ENCODE results near the gene B9D1.

B9D1 gene

GRCh38 chr17:19365499-19365817 lies 2.9 kb upstream of the B9D1 start:
- H3K4me1 ChIP-seq (ENCODE audit: control insufficient read depth, insufficient read depth, low read length, unreplicated experiment) = peaks cover 19% of the 10 kb centered on the region
- no peaks in the 10 kb centered on the region for H3K79me2 ChIP-seq (ENCODE audit: control insufficient read depth, insufficient read depth, low read length, unreplicated experiment)
- no peak overlapping the region for H3K4me3 ChIP-seq (ENCODE audit: low read depth, low read length)
- no peaks in the 10 kb centered on the region for H3K27me3 ChIP-seq (ENCODE audit: insufficient read depth, low read length)
- H2AFZ ChIP-seq (ENCODE audit: low read length, unreplicated experiment) = no peak overlapping the region
- no peak overlapping the region for H3K27ac ChIP-seq (ENCODE audit: low read depth, low read length)
- no peaks in the 10 kb centered on the region for H3K36me3 ChIP-seq (ENCODE audit: insufficient read depth, low read length)

GRCh38 chr17:19364699-19365498 lies 2.4 kb upstream of the B9D1 start:
- no peak overlapping the region for H3K27ac ChIP-seq (ENCODE audit: low read depth, low read length)

GRCh38 chr17:19363460-19364035 lies 1.0 kb upstream of the B9D1 start:
- H3K4me3 ChIP-seq (ENCODE audit: low read depth, low read length) = no peak overlapping the region
- peaks cover 19% of the 10 kb centered on the region for H3K4me1 ChIP-seq (ENCODE audit: control insufficient read depth, insufficient read depth, low read length, unreplicated experiment)
- no peak overlapping the region for H3K27ac ChIP-seq (ENCODE audit: low read depth, low read length)
- H3K79me2 ChIP-seq (ENCODE audit: control insufficient read depth, insufficient read depth, low read length, unreplicated experiment) = no peaks in the 10 kb centered on the region
- H3K36me3 ChIP-seq (ENCODE audit: insufficient read depth, low read length) = no peaks in the 10 kb centered on the region
- H2AFZ ChIP-seq (ENCODE audit: low read length, unreplicated experiment) = no peak overlapping the region
- no peaks in the 10 kb centered on the region for H3K27me3 ChIP-seq (ENCODE audit: insufficient read depth, low read length)

More at GRCh38 chr17:19364699-19365498, 2.4 kb upstream of the B9D1 start:
- Histone ChIP-seq H3K4me1 (ENCODE audit: control insufficient read depth, insufficient read depth, low read length, unreplicated experiment) (peaks cover 19% of the 10 kb centered on the region), H3K27me3 (ENCODE audit: insufficient read depth, low read length) (no peaks in the 10 kb centered on the region), H3K36me3 (ENCODE audit: insufficient read depth, low read length) (no peaks in the 10 kb centered on the region), H2AFZ (ENCODE audit: low read length, unreplicated experiment) (no peak overlapping the region), H3K79me2 (ENCODE audit: control insufficient read depth, insufficient read depth, low read length, unreplicated experiment) (no peaks in the 10 kb centered on the region), H3K4me3 (ENCODE audit: low read depth, low read length) (no peak overlapping the region)

GRCh38 chr17:19363114-19363438 lies 553 bp upstream of the B9D1 start:
- no peaks in the 10 kb centered on the region for H3K27me3 ChIP-seq (ENCODE audit: insufficient read depth, low read length)
- H3K4me3 ChIP-seq (ENCODE audit: low read depth, low read length) = peak overlapping the region; percentile 85
- no peaks in the 10 kb centered on the region for H3K79me2 ChIP-seq (ENCODE audit: control insufficient read depth, insufficient read depth, low read length, unreplicated experiment)
- peaks cover 19% of the 10 kb centered on the region for H3K4me1 ChIP-seq (ENCODE audit: control insufficient read depth, insufficient read depth, low read length, unreplicated experiment)
- H2AFZ ChIP-seq (ENCODE audit: low read length, unreplicated experiment) = no peak overlapping the region
- no peak overlapping the region for H3K27ac ChIP-seq (ENCODE audit: low read depth, low read length)
- H3K36me3 ChIP-seq (ENCODE audit: insufficient read depth, low read length) = no peaks in the 10 kb centered on the region

GRCh38 chr17:19361944-19362276 lies 613 bp downstream of the B9D1 start:
- peak overlapping the region; percentile 85 for H3K4me3 ChIP-seq (ENCODE audit: low read depth, low read length)
- peak overlapping the region; percentile 91 for H2AFZ ChIP-seq (ENCODE audit: low read length, unreplicated experiment)
- no peaks in the 10 kb centered on the region for H3K27me3 ChIP-seq (ENCODE audit: insufficient read depth, low read length)
- H3K36me3 ChIP-seq (ENCODE audit: insufficient read depth, low read length) = peaks cover under 1% of the 10 kb centered on the region; the same call in 1 of the 2 replicates
- H3K27ac ChIP-seq (ENCODE audit: low read depth, low read length) = peak overlapping the region; percentile 83
- H3K4me1 ChIP-seq (ENCODE audit: control insufficient read depth, insufficient read depth, low read length, unreplicated experiment) = peaks cover 19% of the 10 kb centered on the region
- H3K79me2 ChIP-seq (ENCODE audit: control insufficient read depth, insufficient read depth, low read length, unreplicated experiment) = no peaks in the 10 kb centered on the region

- Histone ChIP-seq H3K27ac (ENCODE audit: low read depth, low read length) (no peak overlapping the region), H3K36me3 (ENCODE audit: insufficient read depth, low read length) (peaks cover 2% of the 10 kb centered on the region; the same call in 1 of the 2 replicates), H2AFZ (ENCODE audit: low read length, unreplicated experiment) (no peak overlapping the region), H3K27me3 (ENCODE audit: insufficient read depth, low read length) (no peaks in the 10 kb centered on the region), H3K79me2 (ENCODE audit: control insufficient read depth, insufficient read depth, low read length, unreplicated experiment) (no peaks in the 10 kb centered on the region), H3K4me1 (ENCODE audit: control insufficient read depth, insufficient read depth, low read length, unreplicated experiment) (peaks cover 19% of the 10 kb centered on the region), H3K4me3 (ENCODE audit: low read depth, low read length) (no peak overlapping the region; the same call in 1 of the 2 replicates)
Observed at GRCh38 chr17:19361326-19361725, 1.2 kb downstream of the B9D1 start.

- Histone ChIP-seq H3K4me3 (ENCODE audit: low read depth, low read length) (no peak overlapping the region), H2AFZ (ENCODE audit: low read length, unreplicated experiment) (no peak overlapping the region), H3K79me2 (ENCODE audit: control insufficient read depth, insufficient read depth, low read length, unreplicated experiment) (no peaks in the 10 kb centered on the region), H3K27ac (ENCODE audit: low read depth, low read length) (no peak overlapping the region), H3K36me3 (ENCODE audit: insufficient read depth, low read length) (peaks cover 2% of the 10 kb centered on the region; the same call in 1 of the 2 replicates), H3K27me3 (ENCODE audit: insufficient read depth, low read length) (no peaks in the 10 kb centered on the region), H3K4me1 (ENCODE audit: control insufficient read depth, insufficient read depth, low read length, unreplicated experiment) (peaks cover 19% of the 10 kb centered on the region)
Observed at GRCh38 chr17:19360772-19361171, 1.8 kb downstream of the B9D1 start.

GRCh38 chr17:19359856-19360255 lies 2.7 kb downstream of the B9D1 start:
- H3K79me2 ChIP-seq (ENCODE audit: control insufficient read depth, insufficient read depth, low read length, unreplicated experiment) = no peaks in the 10 kb centered on the region
- H2AFZ ChIP-seq (ENCODE audit: low read length, unreplicated experiment) = no peak overlapping the region
- peaks cover 16% of the 10 kb centered on the region for H3K4me1 ChIP-seq (ENCODE audit: control insufficient read depth, insufficient read depth, low read length, unreplicated experiment)
- no peak overlapping the region for H3K27ac ChIP-seq (ENCODE audit: low read depth, low read length)
- no peak overlapping the region for H3K4me3 ChIP-seq (ENCODE audit: low read depth, low read length)
- H3K36me3 ChIP-seq (ENCODE audit: insufficient read depth, low read length) = peaks cover 2% of the 10 kb centered on the region; the same call in 1 of the 2 replicates
- no peaks in the 10 kb centered on the region for H3K27me3 ChIP-seq (ENCODE audit: insufficient read depth, low read length)

GRCh38 chr17:19359151-19359550 lies 3.4 kb downstream of the B9D1 start:
- Histone ChIP-seq H2AFZ (ENCODE audit: low read length, unreplicated experiment) (no peak overlapping the region), H3K27ac (ENCODE audit: low read depth, low read length) (no peak overlapping the region), H3K36me3 (ENCODE audit: insufficient read depth, low read length) (peaks cover 2% of the 10 kb centered on the region; the same call in 1 of the 2 replicates), H3K4me1 (ENCODE audit: control insufficient read depth, insufficient read depth, low read length, unreplicated experiment) (peaks cover 12% of the 10 kb centered on the region), H3K27me3 (ENCODE audit: insufficient read depth, low read length) (no peaks in the 10 kb centered on the region), H3K79me2 (ENCODE audit: control insufficient read depth, insufficient read depth, low read length, unreplicated experiment) (no peaks in the 10 kb centered on the region), H3K4me3 (ENCODE audit: low read depth, low read length) (no peak overlapping the region)

GRCh38 chr17:19357761-19358160 lies 4.8 kb downstream of the B9D1 start:
- H2AFZ ChIP-seq (ENCODE audit: low read length, unreplicated experiment) = no peak overlapping the region
- no peaks in the 10 kb centered on the region for H3K27me3 ChIP-seq (ENCODE audit: insufficient read depth, low read length)
- no peak overlapping the region for H3K4me3 ChIP-seq (ENCODE audit: low read depth, low read length)
- peaks cover 9% of the 10 kb centered on the region for H3K4me1 ChIP-seq (ENCODE audit: control insufficient read depth, insufficient read depth, low read length, unreplicated experiment)
- H3K36me3 ChIP-seq (ENCODE audit: insufficient read depth, low read length) = peaks cover 2% of the 10 kb centered on the region; the same call in 1 of the 2 replicates
- H3K27ac ChIP-seq (ENCODE audit: low read depth, low read length) = no peak overlapping the region
- no peaks in the 10 kb centered on the region for H3K79me2 ChIP-seq (ENCODE audit: control insufficient read depth, insufficient read depth, low read length, unreplicated experiment)

- no peaks in the 10 kb centered on the region for H3K27me3 ChIP-seq (ENCODE audit: insufficient read depth, low read length)
- H3K36me3 ChIP-seq (ENCODE audit: insufficient read depth, low read length) = peaks cover 2% of the 10 kb centered on the region; the same call in 1 of the 2 replicates
- H3K27ac ChIP-seq (ENCODE audit: low read depth, low read length) = no peak overlapping the region
- H2AFZ ChIP-seq (ENCODE audit: low read length, unreplicated experiment) = no peak overlapping the region
- no peaks in the 10 kb centered on the region for H3K79me2 ChIP-seq (ENCODE audit: control insufficient read depth, insufficient read depth, low read length, unreplicated experiment)
- peaks cover 9% of the 10 kb centered on the region for H3K4me1 ChIP-seq (ENCODE audit: control insufficient read depth, insufficient read depth, low read length, unreplicated experiment)
- H3K4me3 ChIP-seq (ENCODE audit: low read depth, low read length) = no peak overlapping the region
Observed at GRCh38 chr17:19357351-19357750, 5.2 kb downstream of the B9D1 start.
